Measurements from ENCODE around the gene ARRDC2.

ARRDC2 gene

GRCh38 chr19:18051887-18052286 lies 43.9 kb downstream of the ARRDC2 start:
- no peak for DNase-seq (ENCODE audit: extremely low spot score)
- CTCF ChIA-PET = interaction anchor here (1.0 to 1.2 kb wide), 3 partner anchors 8 to 44 kb away, joined by 3 read pairs; partner anchors contain the start of gene ARRDC2
- POLR2A ChIA-PET = interaction anchor here (0.7 kb wide), 1 partner anchor 10 kb away, joined by 4 read pairs; no protein-coding TSS in a partner anchor
- TF ChIP-seq, protein P1, sequence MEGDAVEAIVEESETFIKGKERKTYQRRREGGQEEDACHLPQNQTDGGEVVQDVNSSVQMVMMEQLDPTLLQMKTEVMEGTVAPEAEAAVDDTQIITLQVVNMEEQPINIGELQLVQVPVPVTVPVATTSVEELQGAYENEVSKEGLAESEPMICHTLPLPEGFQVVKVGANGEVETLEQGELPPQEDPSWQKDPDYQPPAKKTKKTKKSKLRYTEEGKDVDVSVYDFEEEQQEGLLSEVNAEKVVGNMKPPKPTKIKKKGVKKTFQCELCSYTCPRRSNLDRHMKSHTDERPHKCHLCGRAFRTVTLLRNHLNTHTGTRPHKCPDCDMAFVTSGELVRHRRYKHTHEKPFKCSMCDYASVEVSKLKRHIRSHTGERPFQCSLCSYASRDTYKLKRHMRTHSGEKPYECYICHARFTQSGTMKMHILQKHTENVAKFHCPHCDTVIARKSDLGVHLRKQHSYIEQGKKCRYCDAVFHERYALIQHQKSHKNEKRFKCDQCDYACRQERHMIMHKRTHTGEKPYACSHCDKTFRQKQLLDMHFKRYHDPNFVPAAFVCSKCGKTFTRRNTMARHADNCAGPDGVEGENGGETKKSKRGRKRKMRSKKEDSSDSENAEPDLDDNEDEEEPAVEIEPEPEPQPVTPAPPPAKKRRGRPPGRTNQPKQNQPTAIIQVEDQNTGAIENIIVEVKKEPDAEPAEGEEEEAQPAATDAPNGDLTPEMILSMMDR (IDR thresholded peaks at IDR 0.05; ENCODE audit: control extremely low read depth, extremely low read depth, low read depth, missing control alignments) = no peak

DNA sequence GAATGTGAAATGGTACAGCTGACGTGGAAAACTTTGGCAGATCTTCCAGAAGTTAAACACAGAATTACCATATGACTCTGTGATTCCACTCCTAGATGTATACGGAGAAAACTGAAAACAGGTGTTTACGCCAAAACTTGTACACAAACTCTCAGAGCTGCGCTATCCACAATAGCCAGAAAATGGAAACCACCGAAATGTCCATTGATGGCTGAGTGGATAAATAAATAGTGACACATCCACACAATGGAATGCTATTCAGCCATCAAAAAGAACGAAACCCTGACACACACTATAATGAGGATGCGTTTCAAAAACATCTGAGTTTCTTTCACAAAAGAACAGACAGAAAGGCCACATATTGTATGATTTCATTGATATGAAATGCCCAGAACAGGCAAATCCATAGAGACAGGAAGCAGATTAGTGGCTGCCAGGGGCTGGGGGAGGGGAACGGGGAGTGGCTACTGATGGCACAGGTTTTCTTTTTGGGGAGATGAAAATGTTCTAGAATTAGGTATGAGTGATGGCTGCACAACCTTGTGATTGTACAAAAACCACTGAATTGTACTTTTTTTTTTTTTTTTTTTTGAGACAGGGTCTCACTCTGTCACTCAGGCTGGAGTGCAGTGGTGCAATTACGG lies 45.7 kb downstream of the ARRDC2 start:
- TF ChIP-seq, protein P1 (IDR thresholded peaks at IDR 0.05; ENCODE audit: control extremely low read depth, extremely low read depth, low read depth, missing control alignments) = no peak
- DNase-seq (ENCODE audit: extremely low spot score) = no peak
- ChIA-PET CTCF (interaction anchor here (0.9 to 1.0 kb wide), 2 partner anchors 29 to 52 kb away, joined by 3 read pairs; no protein-coding TSS in a partner anchor), POLR2A (no interaction called here)

GRCh38 chr19:18055967-18056366 lies 48.0 kb downstream of the ARRDC2 start:
- DNase-seq (ENCODE audit: extremely low spot score) = no peak
- ChIA-PET CTCF (interaction anchor here (1.1 to 7.7 kb wide), 5 partner anchors 15 to 197 kb away, joined by 3 to 135 read pairs (median 4); partner anchors contain the start of genes ARRDC2 and RPL18A), POLR2A (interaction anchor here (0.7 kb wide), 1 partner anchor 132 kb away, joined by 4 read pairs; no protein-coding TSS in a partner anchor)
- TF ChIP-seq, protein P1 (IDR thresholded peaks at IDR 0.05; ENCODE audit: control extremely low read depth, extremely low read depth, low read depth, missing control alignments) = no peak

DNA sequence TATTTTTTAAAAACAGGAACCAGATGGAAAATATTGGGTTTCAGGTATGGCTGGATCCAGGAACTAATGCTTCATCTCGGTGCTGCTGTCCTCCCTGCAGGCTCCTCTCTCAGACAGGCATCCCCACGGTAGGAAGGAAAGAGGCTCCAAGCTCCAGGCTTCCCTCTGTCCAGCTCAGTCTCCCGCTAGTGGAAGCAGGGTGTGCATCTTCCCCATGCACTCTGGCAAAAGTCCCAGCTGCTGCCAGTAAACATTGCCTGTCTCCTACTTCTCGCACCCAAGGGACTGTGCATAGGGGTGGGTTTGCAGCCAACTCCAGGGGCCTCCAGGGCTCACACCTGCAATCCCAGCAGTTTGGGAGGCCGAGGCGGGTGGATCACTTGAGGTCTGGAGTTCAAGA lies 49.6 kb downstream of the ARRDC2 start:
- CTCF ChIA-PET = interaction anchor here (1.0 to 7.7 kb wide), 12 partner anchors 12 to 120 kb away, joined by 3 to 135 read pairs (median 4); partner anchors contain the start of gene ARRDC2
- POLR2A ChIA-PET = no interaction called here
- TF ChIP-seq, protein P1 (IDR thresholded peaks at IDR 0.05; ENCODE audit: control extremely low read depth, extremely low read depth, low read depth, missing control alignments) = no peak
- no peak for DNase-seq (ENCODE audit: extremely low spot score)

DNA sequence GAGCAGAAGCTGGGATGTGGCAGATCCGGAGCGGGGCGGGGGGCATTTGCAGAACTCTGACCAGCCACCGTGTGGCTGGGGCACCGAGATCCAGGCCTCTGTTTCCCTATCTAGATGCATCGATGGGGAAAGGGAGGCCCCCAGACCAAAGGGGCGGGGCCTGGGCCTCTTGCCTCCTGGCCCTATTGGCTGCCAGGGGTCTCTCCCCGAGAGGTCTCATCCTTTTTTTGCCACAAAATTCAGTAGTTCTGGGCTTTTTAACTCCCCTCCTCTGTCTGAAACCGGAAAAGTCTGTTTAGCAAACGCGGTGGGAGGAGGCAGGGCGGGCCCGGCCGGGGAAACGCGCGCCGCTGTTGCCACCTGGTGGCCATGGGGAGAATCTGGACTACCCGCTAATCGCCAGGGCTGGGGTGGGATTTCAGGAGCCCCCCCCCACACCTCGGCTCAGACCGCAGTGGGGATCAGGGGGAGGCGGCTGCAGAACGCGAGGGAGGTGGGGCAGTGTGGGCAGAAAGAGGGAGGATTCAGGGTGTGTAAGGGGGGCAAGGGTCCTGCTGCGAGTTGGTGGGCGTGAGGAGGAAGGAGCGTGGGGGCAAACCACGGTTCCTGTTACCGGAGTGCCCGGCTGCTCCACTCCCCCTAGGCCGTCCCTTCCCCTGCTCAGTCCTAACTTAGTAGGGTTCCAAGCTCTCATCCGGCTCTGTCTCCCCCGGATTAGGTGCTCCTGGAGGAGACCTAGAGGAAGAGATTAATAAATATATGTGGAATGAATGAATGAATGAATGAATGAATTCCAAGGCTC lies 50.4 kb downstream of the ARRDC2 start:
- DNase-seq (ENCODE audit: extremely low spot score) = peak; percentile 91
- ChIA-PET CTCF (interaction anchor here (0.7 to 7.7 kb wide), 26 partner anchors 10 to 209 kb away, joined by 3 to 135 read pairs (median 4); partner anchors contain the start of genes ARRDC2 and CCDC124), POLR2A (interaction anchor here (0.7 kb wide), 1 partner anchor 83 kb away, joined by 5 read pairs; no protein-coding TSS in a partner anchor)
- TF ChIP-seq, protein P1 (IDR thresholded peaks at IDR 0.05; ENCODE audit: control extremely low read depth, extremely low read depth, low read depth, missing control alignments) = peak; percentile 83

DNA sequence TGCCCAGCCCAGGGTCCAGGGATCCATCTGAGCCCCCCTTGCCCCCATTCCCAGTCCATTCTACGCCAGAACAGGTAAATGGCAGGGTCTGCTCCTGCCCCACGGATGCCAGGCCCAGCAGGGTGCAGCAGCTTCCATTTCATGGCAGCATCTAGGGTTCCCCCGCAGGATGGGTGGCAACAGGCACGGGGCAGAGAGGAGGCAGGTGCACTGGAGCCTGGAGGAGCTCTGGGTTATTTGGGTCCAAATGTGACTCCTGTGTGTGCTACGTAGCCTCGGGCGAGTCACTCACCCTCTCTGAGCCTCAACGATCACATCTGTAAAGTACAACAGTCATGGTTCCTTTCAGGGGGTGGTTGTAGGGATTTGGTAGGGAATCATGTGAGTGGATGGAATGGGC lies 51.3 kb downstream of the ARRDC2 start:
- no peak for DNase-seq (ENCODE audit: extremely low spot score)
- TF ChIP-seq, protein P1 (IDR thresholded peaks at IDR 0.05; ENCODE audit: control extremely low read depth, extremely low read depth, low read depth, missing control alignments) = no peak
- CTCF ChIA-PET = interaction anchor here (0.7 to 7.7 kb wide), 20 partner anchors 8 to 210 kb away, joined by 3 to 135 read pairs (median 4); partner anchors contain the start of genes ARRDC2 and CCDC124
- POLR2A ChIA-PET = no interaction called here
